Neural cell (in vitro differentiated cells): Measurements from ENCODE around the gene PSMB10. TPM values are rescaled to one million over a fixed set of nuclear protein-coding genes. Genes with fewer than 3 reads are reported as not detected.

Experiments used
- H2AFZ ChIP-seq: fragments of 200-600, 300-800 bp; sonication (generic), shearing (Covaris generic); 2 replicates; pipeline ENCODE4 v1.6.0; 2014; ENCODE audit warnings: low read depth, mild to moderate bottlenecking, antibody characterized with exemption, low read length, moderate library complexity
- H3F3A ChIP-seq: fragments of 200-600 bp; shearing (Covaris generic); 2 replicates; pipeline ENCODE4 v1.6.1; 2016; ENCODE audit warnings: mild to moderate bottlenecking, moderate library complexity, mixed read lengths, antibody characterized with exemption, low read length; ENCODE audit not compliant: insufficient read depth, poor library complexity, severe bottlenecking
- H3K27ac ChIP-seq: fragments of 200-600, 300-800 bp; sonication (generic), shearing (Covaris generic); 2 replicates; pipeline ENCODE4 v1.5.1; 2014; ENCODE audit warnings: mild to moderate bottlenecking, low read length, moderate library complexity
- H3K27me3 ChIP-seq: fragments of 300-800, 200-600 bp; sonication (generic), shearing (Covaris generic); 2 replicates; pipeline ENCODE4 v1.6.0; 2014; ENCODE audit warnings: mild to moderate bottlenecking, low read depth, low read length, moderate library complexity; ENCODE audit not compliant: insufficient read depth
- H3K36me3 ChIP-seq: fragments of 300-800, 200-600 bp; sonication (generic), shearing (Covaris generic); 2 replicates; pipeline ENCODE4 v1.5.1; 2014; ENCODE audit warnings: mild to moderate bottlenecking, antibody characterized with exemption, low read length, moderate library complexity; ENCODE audit not compliant: insufficient read depth
- H3K4me2 ChIP-seq: fragments of 300-800, 200-600 bp; sonication (generic), shearing (Covaris generic); 2 replicates; pipeline ENCODE4 v1.6.0; 2014; ENCODE audit warnings: mild to moderate bottlenecking, low read length
- H3K4me3 ChIP-seq: fragments of 300-800, 200-600 bp; sonication (generic), shearing (Covaris generic); 2 replicates; pipeline ENCODE4 v1.5.1; 2014; ENCODE audit warnings: mild to moderate bottlenecking, low read length, moderate library complexity
- H3K79me2 ChIP-seq: fragments of 200-600 bp; shearing (Covaris generic); replicated peaks from 2 replicates; pipeline ENCODE4 v1.6.0; 2014; ENCODE audit warnings: mild to moderate bottlenecking, low read length, moderate library complexity; ENCODE audit not compliant: insufficient read depth
- H3K9ac ChIP-seq: fragments of 300-800, 200-600 bp; sonication (generic), shearing (Covaris generic); 2 replicates; pipeline ENCODE4 v1.6.1; 2016; ENCODE audit warnings: mild to moderate bottlenecking, low read length, mixed read lengths
- H3K9me2 ChIP-seq: fragments of 200-600 bp; shearing (Covaris generic); 2 replicates; pipeline ENCODE4 v1.6.1; 2016; ENCODE audit warnings: mild to moderate bottlenecking, low read length, mixed read lengths; ENCODE audit not compliant: insufficient read depth
- H3K9me3 ChIP-seq: fragments of 200-600, 300-800 bp; sonication (generic), shearing (Covaris generic); 2 replicates; pipeline ENCODE4 v1.6.1; 2016; ENCODE audit warnings: mild to moderate bottlenecking, mixed run types, low read length, moderate library complexity, mixed read lengths
- H4K20me1 ChIP-seq: fragments of 200-600 bp; shearing (Covaris generic); 2 replicates; pipeline ENCODE4 v1.6.1; 2016; ENCODE audit warnings: mild to moderate bottlenecking, mixed run types; ENCODE audit not compliant: insufficient read depth
- EP300 ChIP-seq: fragments of 450-650 bp; conservative IDR thresholded peaks from 2 replicates; pipeline ENCODE4 v1.6.1; 2014; ENCODE audit warnings: antibody characterized with exemption, mild to moderate bottlenecking, moderate library complexity; ENCODE audit not compliant: poor library complexity, severe bottlenecking
- EZH2 ChIP-seq: fragments of 200-600, 300-800 bp; shearing (Covaris generic), sonication (generic); IDR thresholded peaks from 2 replicates; pipeline ENCODE4 v1.6.1; 2014; ENCODE audit warnings: antibody characterized with exemption, low read length, borderline replicate concordance, mild to moderate bottlenecking; ENCODE audit not compliant: insufficient read depth, poor library complexity, severe bottlenecking
- MXI1 ChIP-seq: fragments of 450-650 bp; conservative IDR thresholded peaks from 2 replicates; pipeline ENCODE4 v1.6.1; 2014; ENCODE audit warnings: antibody characterized with exemption, mild to moderate bottlenecking; ENCODE audit not compliant: poor library complexity, severe bottlenecking
- POLR2AphosphoS5 ChIP-seq: IDR thresholded peaks from 2 replicates; pipeline ENCODE4 v1.6.1; 2012
- RAD21 ChIP-seq: fragments of 450-650 bp; conservative IDR thresholded peaks from 2 replicates; pipeline ENCODE4 v1.6.1; 2014; ENCODE audit warnings: antibody characterized with exemption, mild to moderate bottlenecking, moderate library complexity
- SMC3 ChIP-seq: fragments of 450-650 bp; conservative IDR thresholded peaks from 2 replicates; pipeline ENCODE4 v1.6.1; 2014; ENCODE audit warnings: antibody characterized with exemption, mild to moderate bottlenecking, moderate library complexity; ENCODE audit not compliant: poor library complexity
- TAF1 ChIP-seq: IDR thresholded peaks from 2 replicates; pipeline ENCODE4 v1.6.1; 2012; ENCODE audit warnings: low read depth
- polyA plus RNA-seq: library from polyadenylated mRNA; depleted of rRNA; stranded (reverse); fragments of >200 nt; gene quantifications from 2 replicates; pipeline ENCODE4 v1.2.3, GENCODE V29; 2014
- TF ChIP-seq, protein P1 (sequence below): IDR thresholded peaks from 2 replicates; pipeline ENCODE4 v1.6.1; 2012; ENCODE audit warnings: borderline replicate concordance
- TF ChIP-seq, protein P2 (sequence below): fragments of 450-650 bp; IDR thresholded peaks from 2 replicates; pipeline ENCODE4 v1.5.1; 2014; ENCODE audit warnings: antibody characterized with exemption, mild to moderate bottlenecking, moderate library complexity; ENCODE audit not compliant: poor library complexity, severe bottlenecking

PSMB10 gene
- polyA plus RNA-seq, 1 donor from 2014 or later: 46.4 TPM

DNA sequence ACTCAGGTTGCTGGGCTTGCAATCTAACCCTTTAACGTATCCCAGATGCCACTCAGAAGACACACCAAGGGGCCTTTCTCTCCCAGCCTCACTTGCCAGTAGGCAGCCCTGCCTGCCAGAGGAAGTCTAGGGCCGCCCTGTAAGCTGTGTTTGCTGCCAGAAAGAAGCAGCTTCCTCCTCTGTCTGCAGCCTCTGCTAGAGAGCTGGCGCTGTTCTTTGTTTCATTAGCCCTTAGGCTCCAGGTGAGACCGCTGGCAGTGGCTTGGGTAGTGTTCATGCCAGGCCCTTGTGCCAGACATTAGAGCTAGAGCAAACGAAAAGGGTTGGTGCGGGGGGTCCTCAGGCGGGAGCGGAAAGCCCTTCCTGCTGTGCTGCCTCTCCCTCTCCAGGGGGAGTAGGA is 13.9 kb downstream of the PSMB10 start:
- H3K9ac ChIP-seq: no peak overlapping the region
- H3K27me3 ChIP-seq: no peaks in the 10 kb centered on the region
- H3F3A ChIP-seq: no peaks in the 10 kb centered on the region
- no peak overlapping the region for H3K27ac ChIP-seq
- no peak overlapping the region for H3K4me2 ChIP-seq
- H4K20me1 ChIP-seq: no peaks in the 10 kb centered on the region
- TF ChIP-seq TAF1: no peak
- TF ChIP-seq, protein P1, sequence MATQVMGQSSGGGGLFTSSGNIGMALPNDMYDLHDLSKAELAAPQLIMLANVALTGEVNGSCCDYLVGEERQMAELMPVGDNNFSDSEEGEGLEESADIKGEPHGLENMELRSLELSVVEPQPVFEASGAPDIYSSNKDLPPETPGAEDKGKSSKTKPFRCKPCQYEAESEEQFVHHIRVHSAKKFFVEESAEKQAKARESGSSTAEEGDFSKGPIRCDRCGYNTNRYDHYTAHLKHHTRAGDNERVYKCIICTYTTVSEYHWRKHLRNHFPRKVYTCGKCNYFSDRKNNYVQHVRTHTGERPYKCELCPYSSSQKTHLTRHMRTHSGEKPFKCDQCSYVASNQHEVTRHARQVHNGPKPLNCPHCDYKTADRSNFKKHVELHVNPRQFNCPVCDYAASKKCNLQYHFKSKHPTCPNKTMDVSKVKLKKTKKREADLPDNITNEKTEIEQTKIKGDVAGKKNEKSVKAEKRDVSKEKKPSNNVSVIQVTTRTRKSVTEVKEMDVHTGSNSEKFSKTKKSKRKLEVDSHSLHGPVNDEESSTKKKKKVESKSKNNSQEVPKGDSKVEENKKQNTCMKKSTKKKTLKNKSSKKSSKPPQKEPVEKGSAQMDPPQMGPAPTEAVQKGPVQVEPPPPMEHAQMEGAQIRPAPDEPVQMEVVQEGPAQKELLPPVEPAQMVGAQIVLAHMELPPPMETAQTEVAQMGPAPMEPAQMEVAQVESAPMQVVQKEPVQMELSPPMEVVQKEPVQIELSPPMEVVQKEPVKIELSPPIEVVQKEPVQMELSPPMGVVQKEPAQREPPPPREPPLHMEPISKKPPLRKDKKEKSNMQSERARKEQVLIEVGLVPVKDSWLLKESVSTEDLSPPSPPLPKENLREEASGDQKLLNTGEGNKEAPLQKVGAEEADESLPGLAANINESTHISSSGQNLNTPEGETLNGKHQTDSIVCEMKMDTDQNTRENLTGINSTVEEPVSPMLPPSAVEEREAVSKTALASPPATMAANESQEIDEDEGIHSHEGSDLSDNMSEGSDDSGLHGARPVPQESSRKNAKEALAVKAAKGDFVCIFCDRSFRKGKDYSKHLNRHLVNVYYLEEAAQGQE: no peak
- no peak for TF ChIP-seq POLR2AphosphoS5
- no peak for TF ChIP-seq EP300
- no peak for TF ChIP-seq RAD21
- TF ChIP-seq SMC3: no peak
- no peak for TF ChIP-seq EZH2
- TF ChIP-seq, protein P2, sequence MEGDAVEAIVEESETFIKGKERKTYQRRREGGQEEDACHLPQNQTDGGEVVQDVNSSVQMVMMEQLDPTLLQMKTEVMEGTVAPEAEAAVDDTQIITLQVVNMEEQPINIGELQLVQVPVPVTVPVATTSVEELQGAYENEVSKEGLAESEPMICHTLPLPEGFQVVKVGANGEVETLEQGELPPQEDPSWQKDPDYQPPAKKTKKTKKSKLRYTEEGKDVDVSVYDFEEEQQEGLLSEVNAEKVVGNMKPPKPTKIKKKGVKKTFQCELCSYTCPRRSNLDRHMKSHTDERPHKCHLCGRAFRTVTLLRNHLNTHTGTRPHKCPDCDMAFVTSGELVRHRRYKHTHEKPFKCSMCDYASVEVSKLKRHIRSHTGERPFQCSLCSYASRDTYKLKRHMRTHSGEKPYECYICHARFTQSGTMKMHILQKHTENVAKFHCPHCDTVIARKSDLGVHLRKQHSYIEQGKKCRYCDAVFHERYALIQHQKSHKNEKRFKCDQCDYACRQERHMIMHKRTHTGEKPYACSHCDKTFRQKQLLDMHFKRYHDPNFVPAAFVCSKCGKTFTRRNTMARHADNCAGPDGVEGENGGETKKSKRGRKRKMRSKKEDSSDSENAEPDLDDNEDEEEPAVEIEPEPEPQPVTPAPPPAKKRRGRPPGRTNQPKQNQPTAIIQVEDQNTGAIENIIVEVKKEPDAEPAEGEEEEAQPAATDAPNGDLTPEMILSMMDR: no peak
- no peak for TF ChIP-seq MXI1
- no peaks in the 10 kb centered on the region for H3K36me3 ChIP-seq
- H3K9me3 ChIP-seq: no peaks in the 10 kb centered on the region
- no peak overlapping the region for H2AFZ ChIP-seq
- no peak overlapping the region for H3K4me3 ChIP-seq
- no peaks in the 10 kb centered on the region for H3K79me2 ChIP-seq
- no peaks in the 10 kb centered on the region for H3K9me2 ChIP-seq

DNA sequence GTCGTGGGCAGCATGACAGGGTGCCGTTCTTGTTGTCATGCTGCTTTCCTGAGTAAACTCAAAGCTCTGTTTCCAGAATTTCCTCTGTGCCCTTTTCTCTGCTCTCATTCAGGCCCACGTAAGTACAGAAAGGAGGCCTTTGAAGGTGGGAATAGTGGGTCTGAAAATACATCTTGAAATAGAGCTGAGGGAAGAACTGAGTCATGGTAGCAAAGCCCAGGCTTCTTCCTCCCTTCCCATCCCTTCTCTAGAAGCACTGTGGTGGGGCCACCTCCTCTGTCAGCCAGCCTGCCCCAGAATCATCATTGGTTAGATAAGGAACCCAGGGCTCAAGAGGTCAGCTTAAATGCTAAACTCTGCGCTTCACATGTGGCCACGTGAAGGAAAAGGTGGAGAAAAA is 14.4 kb downstream of the PSMB10 start:
- H4K20me1 ChIP-seq: no peaks in the 10 kb centered on the region

More for the DNA sequence above, 14.4 kb downstream of the PSMB10 start:
- Histone ChIP-seq H3K4me2 (no peak overlapping the region), H3K79me2 (no peaks in the 10 kb centered on the region), H3K4me3 (no peak overlapping the region), H3F3A (no peaks in the 10 kb centered on the region), H3K9me3 (no peaks in the 10 kb centered on the region), H3K27me3 (no peaks in the 10 kb centered on the region), H3K9ac (no peak overlapping the region), H3K9me2 (no peaks in the 10 kb centered on the region), H3K27ac (no peak overlapping the region), H3K36me3 (no peaks in the 10 kb centered on the region), H2AFZ (no peak overlapping the region)
- TF ChIP-seq MXI1 (no peak), RAD21 (no peak), TAF1 (no peak)
